GM23248 (cell line): ENCODE results near the gene BEST3.

Source experiments
- EZH2 ChIP-seq: fragments of 200-600 bp; sonication (generic); IDR thresholded peaks from 2 replicates; pipeline ENCODE4 v1.6.1; 2018; ENCODE audit warnings: antibody characterized with exemption, mild to moderate bottlenecking; ENCODE audit not compliant: insufficient read depth, poor library complexity, severe bottlenecking
- EZH2phosphoT487 ChIP-seq: fragments of 200-600 bp; sonication (generic); IDR thresholded peaks from 2 replicates; pipeline ENCODE4 v1.6.1; 2018; ENCODE audit warnings: antibody characterized with exemption, moderate library complexity, mild to moderate bottlenecking, low read depth; ENCODE audit not compliant: insufficient read depth

- TF ChIP-seq EZH2phosphoT487 (no peak), EZH2 (no peak)
Measured at GRCh38 chr12:69671597-69671996, 27.5 kb downstream of the BEST3 start.
